Motor neuron (in vitro differentiated cells): Measurements from ENCODE around the gene GTF3C4. TPM values are rescaled to one million over a fixed set of nuclear protein-coding genes. Genes with fewer than 3 reads are reported as not detected.
"Not testable (repeated sequence)": the region's sequence is repeated elsewhere in the genome, so short reads cannot be mapped to it uniquely, and the experiment has no call there.

Experiments
- ATAC-seq, 8 experiments: fragments of 200-7000 bp; cut with Tn5 transposase; replicated peaks in 6 of 8; 2 replicates each; pipeline ENCODE4 v1.8.0; 2021; ENCODE audit warnings: mild to moderate bottlenecking in 8 of 8, moderate library complexity in 8 of 8
- H3K27ac ChIP-seq, 2 donors: fragments of 250-450 bp; sonication (Bioruptor Pico); 2 replicates each; pipeline ENCODE4 v1.9.0; 2021; ENCODE audit warnings: antibody characterized with exemption in 2 of 2, mild to moderate bottlenecking in 2 of 2, moderate library complexity in 1 of 2
- H3K4me1 ChIP-seq, 2 donors: fragments of 250-450 bp; sonication (Bioruptor Pico); replicated peaks in 1 of 2; 2 replicates each; pipeline ENCODE4 v1.6.1; 2021; ENCODE audit warnings: antibody characterized with exemption in 2 of 2, mild to moderate bottlenecking in 2 of 2, moderate library complexity in 1 of 2
- H3K4me3 ChIP-seq, 5 donors: fragments of 250-450 bp; sonication (Bioruptor Pico); 2 replicates each; pipeline ENCODE4 v1.9.0; 2021; ENCODE audit warnings: antibody characterized with exemption in 5 of 5, mild to moderate bottlenecking in 5 of 5, moderate library complexity in 4 of 5
- WGBS, 10 experiments: fragments of 450-650 bp; shearing (Covaris generic); methylation state at CpG; one replicate each; pipeline ENCODE4 v1.0.0; 2022; 5-methylcytosine and 5-hydroxymethylcytosine counted together
- in situ Hi-C, 9 experiments: fragments of 400-800 bp; cut with MboI; loops; one replicate each; pipeline ENCODE4 v1.15.0; 2021; ENCODE audit warnings: low sequenced_read_pairs in 9 of 9, low pct_unique_long_range_greater_than_20kb in 2 of 9; ENCODE audit not compliant: unreplicated experiment in 9 of 9
- total RNA-seq, 8 experiments: library from RNA; unstranded; fragments of 300-600 nt; gene quantifications; 2 replicates each; pipeline versions ENCODE4 v1.2.3 to v1.2.4, GENCODE V29; 2022

Gene GTF3C4
- total RNA-seq, 8 experiments from 2014 or later, result 10.0 to 27.3 (median 16.2) TPM

DNA sequence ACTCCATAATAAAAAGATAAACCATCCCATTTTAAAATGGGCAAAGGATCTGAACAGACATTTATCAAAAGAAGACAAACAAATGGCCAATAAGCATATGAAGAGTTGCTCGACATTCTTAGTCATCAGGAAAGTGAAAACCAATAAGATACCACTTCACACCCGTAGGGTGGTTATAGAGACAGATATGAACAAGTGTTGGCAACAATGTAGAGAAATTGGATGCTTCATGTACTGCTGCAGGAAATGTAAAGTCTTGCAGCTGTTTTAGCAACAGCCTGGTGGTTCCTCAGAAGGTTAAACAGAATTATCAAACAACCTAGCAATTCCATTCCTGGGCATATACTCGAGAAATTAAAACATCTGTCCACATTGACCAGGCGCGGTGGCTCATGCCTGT, 42.5 kb downstream of the GTF3C4 start:
- no peak for ATAC-seq
- Histone ChIP-seq H3K4me3 (no peak overlapping the region), H3K27ac (no peak overlapping the region), H3K4me1 (no peaks in the 10 kb centered on the region)
- in situ Hi-C loops, result no loop called here
- WGBS, 10 experiments, result 46 to 91% (median 67%) methylated on average over 1 to 5 of the region's 5 CpGs; no CpG with 5 or more reads in 3 of the 10 experiments

DNA sequence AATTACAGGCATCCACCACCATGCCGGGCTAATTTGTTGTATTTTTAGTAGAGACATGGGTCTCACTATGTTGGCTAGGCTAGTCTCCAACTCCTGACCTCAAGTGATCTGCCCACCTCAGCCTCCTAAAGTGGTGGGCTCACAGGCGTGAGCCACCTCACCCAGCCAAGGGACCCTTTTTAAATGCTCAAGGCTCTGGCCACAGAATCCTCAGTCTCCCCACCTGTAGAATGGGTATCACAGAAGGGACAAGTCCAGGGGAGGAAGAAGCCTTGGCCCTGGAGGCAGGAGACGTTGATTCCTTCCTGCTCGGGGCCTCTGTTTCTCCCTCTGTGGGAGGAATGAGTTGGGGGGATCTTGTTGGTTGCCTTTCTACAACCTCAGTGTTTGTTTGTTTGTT, 45.7 kb downstream of the GTF3C4 start:
- Histone ChIP-seq H3K27ac (no peak overlapping the region), H3K4me3 (no peak overlapping the region), H3K4me1 (no peaks in the 10 kb centered on the region)
- in situ Hi-C loops, result no loop called here
- 70 to 100% (median 81%) methylated on average over 1 to 3 of the region's 4 CpGs; no CpG with 5 or more reads in 7 of the 10 experiments for WGBS, 10 experiments
- ATAC-seq, result no peak

DNA sequence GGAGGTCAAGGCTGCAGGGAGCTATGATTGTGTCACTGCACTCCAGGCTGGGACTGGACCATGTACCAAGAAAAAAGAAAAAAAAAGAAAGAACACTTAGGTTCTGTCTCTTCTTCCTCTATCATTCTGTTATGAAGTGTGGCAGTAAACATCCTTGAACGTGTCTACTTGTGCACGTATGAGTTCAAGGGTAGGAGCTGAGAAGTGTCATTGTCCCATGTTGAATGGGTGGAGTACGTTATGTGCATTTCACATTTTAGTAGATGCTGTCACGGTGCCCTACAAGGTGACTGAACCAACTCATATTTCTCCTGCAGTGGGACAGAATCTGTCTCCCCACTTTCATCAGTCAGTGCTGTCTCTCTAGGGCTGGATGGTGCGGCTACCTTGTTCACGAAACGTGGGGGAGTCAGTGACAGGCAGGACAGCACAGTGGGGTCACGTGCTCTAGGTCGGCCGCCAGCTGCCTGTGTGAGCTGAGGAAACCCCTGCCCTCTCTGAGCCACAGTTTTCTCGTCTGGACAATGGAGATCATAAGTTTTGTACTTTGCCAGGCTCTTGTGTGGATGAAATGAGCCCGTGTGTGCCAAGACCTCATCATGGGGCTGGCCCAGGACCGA, 47.2 kb downstream of the GTF3C4 start:
- in situ Hi-C loops, result no loop called here
- WGBS, 10 experiments, result 15 to 91% (median 70%) methylated on average over 1 to 8 of the region's 13 CpGs; no CpG with 5 or more reads in 2 of the 10 experiments

DNA sequence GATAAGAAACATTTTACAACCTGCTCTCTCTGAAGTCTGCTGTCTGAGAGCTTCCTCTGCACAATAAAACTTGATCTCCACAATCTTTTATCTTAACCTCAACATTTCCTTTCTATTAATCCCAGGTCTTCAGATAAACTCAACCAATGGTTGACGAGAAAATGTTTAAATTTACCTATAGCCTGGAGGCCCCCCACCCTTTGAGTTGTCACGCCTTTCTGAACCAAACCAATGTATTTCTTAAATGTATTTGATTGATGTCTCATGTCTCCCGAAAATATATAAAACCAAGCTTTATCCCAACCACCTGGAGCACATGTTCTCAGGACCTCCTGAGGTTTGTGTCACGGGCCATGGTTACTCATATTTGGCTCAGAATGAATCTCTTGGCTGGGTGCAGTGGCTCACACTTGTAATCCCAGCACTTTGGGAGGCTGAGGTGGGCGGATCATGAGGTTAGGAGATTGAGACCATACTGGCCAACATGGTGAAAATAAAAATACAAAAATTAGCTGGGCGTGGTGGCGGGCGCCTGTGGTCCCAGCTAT, 48.2 kb downstream of the GTF3C4 start:
- in situ Hi-C loops, H3K27ac ChIP-seq, ATAC-seq, H3K4me1 ChIP-seq, H3K4me3 ChIP-seq: not testable (repeated sequence)
- 20 to 91% (median 78%) methylated on average over 1 to 8 of the region's 8 CpGs for WGBS, 10 experiments

More for the DNA sequence above, 47.2 kb downstream of the GTF3C4 start:
- Histone ChIP-seq H3K4me3 (no peak overlapping the region), H3K27ac (no peak overlapping the region), H3K4me1 (no peaks in the 10 kb centered on the region)
- no peak for ATAC-seq

DNA sequence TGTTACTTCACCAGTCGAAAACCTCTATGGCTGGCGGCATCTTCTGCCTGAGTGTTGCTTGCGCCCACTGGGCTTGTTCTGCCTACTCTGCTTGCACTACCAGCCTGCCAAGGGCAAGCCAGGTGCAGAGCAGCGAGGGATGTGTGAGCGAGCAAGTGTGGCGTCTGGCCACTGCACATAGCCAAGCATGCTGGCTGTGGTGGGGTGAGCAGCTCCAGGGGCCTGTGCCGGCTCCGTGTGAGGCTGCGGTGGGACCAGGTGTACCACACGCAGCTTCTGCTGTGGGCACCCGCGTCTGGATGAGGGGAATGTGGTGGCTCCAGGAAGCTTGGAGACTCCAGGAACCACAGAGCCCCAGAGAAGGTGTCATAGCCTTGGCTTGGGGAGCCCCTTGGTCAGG, 51.4 kb downstream of the GTF3C4 start:
- in situ Hi-C loops, result no loop called here
- 31 to 100% (median 72%) methylated on average over 2 to 6 of the region's 12 CpGs; no CpG with 5 or more reads in 5 of the 10 experiments for WGBS, 10 experiments
- ATAC-seq, result no peak

DNA sequence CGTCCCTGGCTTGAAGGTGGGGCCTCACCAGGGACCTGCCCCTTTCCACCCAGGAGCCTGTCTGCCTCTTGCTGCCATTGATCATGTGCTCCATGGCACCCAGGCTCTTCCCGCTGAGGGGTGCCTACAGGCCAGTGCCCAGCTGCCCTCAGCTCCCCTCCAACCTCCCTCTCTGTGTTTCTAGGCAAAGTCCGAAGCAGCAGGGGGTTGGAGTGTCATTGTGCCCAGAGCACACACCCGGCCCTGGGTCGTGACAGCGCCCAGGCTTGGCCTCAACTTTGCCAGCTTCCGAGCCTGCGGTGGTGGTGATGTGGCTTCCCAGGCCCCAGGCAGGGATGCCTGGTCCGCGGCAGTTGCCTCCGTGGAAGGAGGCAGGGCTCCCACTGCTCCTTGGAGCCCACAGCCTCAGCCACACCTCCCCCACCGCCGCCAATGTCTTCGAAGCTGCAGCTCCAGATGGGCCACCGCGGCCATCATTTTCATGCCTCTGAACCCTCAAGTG, 52.4 kb downstream of the GTF3C4 start:
- no peak overlapping the region for H3K4me3 ChIP-seq
- WGBS, 10 experiments, result 45 to 100% (median 85%) methylated on average over 1 to 4 of the region's 16 CpGs; no CpG with 5 or more reads in 5 of the 10 experiments
- ATAC-seq, result no peak

More for the DNA sequence above, 51.4 kb downstream of the GTF3C4 start:
- H3K27ac ChIP-seq, result no peak overlapping the region
- no peak overlapping the region for H3K4me3 ChIP-seq
- no peaks in the 10 kb centered on the region for H3K4me1 ChIP-seq

DNA sequence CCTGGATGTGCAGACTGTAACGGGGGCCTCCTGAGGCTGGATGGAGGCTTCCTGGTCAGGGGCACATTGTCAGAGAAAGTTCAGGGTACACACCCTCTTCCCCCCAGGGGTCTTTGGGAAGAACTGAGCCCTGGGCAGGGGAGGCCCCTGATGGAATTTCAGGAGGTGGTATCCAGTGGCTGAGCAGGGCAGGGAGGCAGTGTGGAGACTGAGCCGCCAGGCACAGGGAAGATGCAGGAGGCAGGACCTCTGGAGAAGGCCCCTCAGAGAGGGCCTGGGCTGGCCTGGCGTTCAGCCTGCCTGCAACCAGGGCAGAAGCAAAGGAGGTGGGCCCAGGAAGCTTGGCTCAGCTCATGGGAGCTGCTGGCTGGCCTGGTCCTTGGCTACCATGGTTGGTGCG, 53.5 kb downstream of the GTF3C4 start:
- H3K4me3 ChIP-seq, result no peak overlapping the region
- WGBS, 10 experiments, result 100% methylated on average over 1 of the region's 4 CpGs; no CpG with 5 or more reads in 8 of the 10 experiments
- H3K27ac ChIP-seq, result no peak overlapping the region
- in situ Hi-C loops, result no loop called here
- no peak for ATAC-seq
- no peaks in the 10 kb centered on the region for H3K4me1 ChIP-seq

More for the DNA sequence above, 52.4 kb downstream of the GTF3C4 start:
- Histone ChIP-seq H3K27ac (no peak overlapping the region), H3K4me1 (no peaks in the 10 kb centered on the region)
- in situ Hi-C loops, result no loop called here

DNA sequence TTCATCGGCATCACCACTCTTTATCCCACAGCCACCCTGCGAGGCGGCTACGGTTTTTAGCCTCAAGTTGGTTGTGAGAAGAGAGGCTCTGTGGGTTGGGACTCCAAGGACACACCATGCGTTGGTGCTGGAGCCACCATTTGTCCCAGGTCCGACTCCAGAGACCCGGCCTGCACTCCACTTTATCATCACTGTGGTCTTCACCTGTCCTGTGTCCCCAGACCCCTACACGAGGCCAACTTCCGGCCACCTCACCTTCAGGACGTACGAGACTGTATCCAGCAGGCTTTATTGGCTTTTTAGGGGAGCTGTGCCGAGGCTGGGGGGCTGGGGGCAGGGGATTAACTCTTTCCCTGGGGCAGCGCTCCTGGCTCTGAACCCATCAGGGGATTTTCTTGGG, 55.0 kb downstream of the GTF3C4 start:
- in situ Hi-C loops, result no loop called here
- H3K4me3 ChIP-seq, result no peak overlapping the region
- H3K27ac ChIP-seq, result no peak overlapping the region
- WGBS, 10 experiments, result 55 to 100% (median 77%) methylated on average over 1 to 5 of the region's 13 CpGs; no CpG with 5 or more reads in 5 of the 10 experiments
- no peaks in the 10 kb centered on the region for H3K4me1 ChIP-seq
- no peak for ATAC-seq

DNA sequence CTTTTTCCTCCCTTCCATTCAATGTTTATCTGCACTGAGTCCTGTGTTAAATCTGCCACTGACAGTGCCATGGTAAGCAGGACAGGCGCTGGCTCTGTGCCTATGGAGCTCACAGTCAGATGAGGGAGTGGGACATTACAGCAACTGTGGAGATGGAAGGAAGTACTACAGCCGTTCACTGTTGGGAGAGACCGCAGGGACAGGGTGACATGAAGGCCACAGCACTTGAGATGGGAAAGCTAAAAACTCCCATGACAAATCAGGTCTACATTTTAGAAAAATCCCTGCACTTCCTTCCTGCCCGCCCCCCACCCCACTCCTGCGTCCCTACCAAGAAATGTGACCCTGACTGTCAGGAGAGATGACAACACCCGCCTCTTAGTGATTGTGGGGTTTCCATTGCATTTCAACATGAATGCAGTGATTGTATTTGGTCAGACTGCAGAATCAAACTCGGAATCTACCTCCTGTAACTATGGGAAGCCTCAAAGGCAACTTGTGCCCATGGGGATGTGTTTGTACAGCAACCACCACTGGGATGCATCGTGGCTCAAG, 56.4 kb downstream of the GTF3C4 start:
- 34 to 100% (median 67%) methylated on average over 1 to 6 of the region's 8 CpGs; no CpG with 5 or more reads in 3 of the 10 experiments for WGBS, 10 experiments
- in situ Hi-C loops, result no loop called here
- Histone ChIP-seq H3K4me1 (no peaks in the 10 kb centered on the region), H3K27ac (no peak overlapping the region), H3K4me3 (no peak overlapping the region)
- ATAC-seq, result no peak

DNA sequence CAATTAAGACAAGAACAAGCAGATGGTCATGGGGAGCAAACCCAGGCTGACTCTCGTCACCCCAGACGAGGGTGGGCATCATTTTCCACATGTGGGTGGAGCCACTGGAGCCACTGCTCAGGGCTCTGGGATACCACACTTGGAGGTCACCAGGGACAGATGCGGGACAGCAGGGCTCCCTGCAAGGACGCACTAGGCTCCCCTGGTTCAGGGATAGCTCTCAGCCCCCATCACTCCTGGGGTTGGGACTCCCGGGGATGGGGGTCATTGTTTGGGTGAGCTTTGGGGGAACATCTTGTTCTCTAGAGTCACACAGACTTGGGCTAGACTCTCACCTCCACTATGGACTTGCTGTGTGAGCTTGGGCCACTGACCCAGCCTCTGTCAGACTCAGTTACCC, 57.8 kb downstream of the GTF3C4 start:
- WGBS, 10 experiments, result 67% methylated on average over 1 of the region's 5 CpGs; no CpG with 5 or more reads in 9 of the 10 experiments
- in situ Hi-C loops, result no loop called here
- Histone ChIP-seq H3K27ac (no peak overlapping the region), H3K4me3 (no peak overlapping the region), H3K4me1 (no peaks in the 10 kb centered on the region)
- ATAC-seq, result no peak

DNA sequence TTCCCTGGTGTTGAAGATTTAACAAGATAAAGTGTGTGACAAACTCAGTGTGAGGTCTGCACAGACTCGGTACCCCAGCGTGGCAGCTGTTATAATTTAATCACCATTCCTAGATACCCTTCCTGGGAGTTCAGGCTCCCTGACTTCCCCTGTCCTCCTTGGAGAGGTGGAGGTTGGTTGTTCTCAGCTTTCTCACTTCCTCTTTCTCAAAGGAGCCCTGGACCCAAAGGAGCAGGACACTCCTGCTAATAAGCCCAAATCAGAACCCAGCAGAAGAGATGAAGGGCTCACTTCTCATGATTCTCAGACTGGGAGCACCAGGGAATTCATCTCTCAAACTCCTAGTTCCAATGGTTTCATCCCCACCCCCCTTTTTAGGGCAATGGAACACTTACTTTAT, 58.2 kb downstream of the GTF3C4 start:
- Histone ChIP-seq H3K4me1 (no peaks in the 10 kb centered on the region), H3K27ac (no peak overlapping the region), H3K4me3 (no peak overlapping the region)
- WGBS, 10 experiments, result 0 to 89% (median 80%) methylated on average over 1 to 2 of the region's 2 CpGs; no CpG with 5 or more reads in 7 of the 10 experiments
- in situ Hi-C loops, result no loop called here
- ATAC-seq, result no peak

DNA sequence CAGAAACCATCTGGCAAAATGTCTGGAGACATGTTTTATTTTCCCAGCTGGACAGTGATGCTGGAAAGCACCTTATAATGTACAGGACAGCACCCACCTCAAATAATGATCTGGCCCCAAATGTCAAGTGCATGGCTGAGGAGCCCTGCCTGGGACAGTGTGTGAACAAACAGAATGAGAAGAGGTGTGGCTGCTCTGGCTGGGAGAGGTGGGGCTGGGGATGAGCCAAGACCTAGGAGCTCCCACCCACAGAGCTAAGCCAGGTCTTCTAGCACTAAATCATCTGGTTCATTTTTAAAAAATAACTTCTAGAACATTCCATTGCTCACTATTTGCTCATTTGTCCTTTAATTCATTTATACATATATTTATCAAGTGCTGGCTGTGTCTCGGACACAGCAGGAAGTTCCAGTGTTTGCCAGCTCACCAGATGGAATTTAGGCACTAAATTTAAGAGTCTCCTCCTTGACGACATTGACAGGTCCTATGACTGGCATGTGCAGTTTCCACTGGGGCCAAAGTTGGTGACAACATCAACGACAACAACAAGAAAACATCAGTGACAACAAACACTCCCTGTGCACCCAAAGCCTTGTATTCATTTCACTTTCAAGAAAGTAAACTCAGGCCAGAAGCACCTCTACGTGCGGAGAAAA, 59.1 kb downstream of the GTF3C4 start:
- WGBS, 10 experiments, result 6 to 90% (median 78%) methylated on average over 2 to 5 of the region's 5 CpGs; no CpG with 5 or more reads in 2 of the 10 experiments
- Histone ChIP-seq H3K27ac (no peak overlapping the region), H3K4me3 (no peak overlapping the region), H3K4me1 (no peaks in the 10 kb centered on the region)
- in situ Hi-C loops, result no loop called here
- ATAC-seq, result peak in 3 of 8 experiments; percentile 32 to 64 (median 40)
